GM18909 (cell line): ENCODE data around the gene PRAMEF1.
"Not testable (repeated sequence)": the region's sequence is repeated elsewhere in the genome, so short reads cannot be mapped to it uniquely, and the experiment has no call there.

Experiments
- ATAC-seq: cut with Tn5 transposase; IDR thresholded peaks from one replicate; pipeline ENCODE4 v1.9.1; 2021; ENCODE audit warnings: mild to moderate bottlenecking; ENCODE audit not compliant: unreplicated experiment, poor library complexity

The PRAMEF1 gene

GRCh38 chr1:12774801-12775345 lies 16.3 kb upstream of the PRAMEF1 start:
- ATAC-seq = no peak

- ATAC-seq = no peak
These were observed 15.8 kb upstream of the PRAMEF1 start for GRCh38 chr1:12775443-12775842.

GRCh38 chr1:12776801-12777557 lies 14.2 kb upstream of the PRAMEF1 start:
- no peak for ATAC-seq

- no peak for ATAC-seq
These were observed 13.1 kb upstream of the PRAMEF1 start for GRCh38 chr1:12778061-12778460.

- ATAC-seq = no peak
These were observed 12.3 kb upstream of the PRAMEF1 start for GRCh38 chr1:12778907-12779306.

- not testable (repeated sequence) for ATAC-seq
These were observed 9.7 kb upstream of the PRAMEF1 start for GRCh38 chr1:12781488-12781887.

GRCh38 chr1:12783783-12784182 lies 7.4 kb upstream of the PRAMEF1 start:
- ATAC-seq = not testable (repeated sequence)

- ATAC-seq = not testable (repeated sequence)
These were observed 6.5 kb upstream of the PRAMEF1 start for GRCh38 chr1:12784729-12785128.

GRCh38 chr1:12798911-12799310 lies 7.7 kb downstream of the PRAMEF1 start:
- ATAC-seq = no peak

- ATAC-seq = no peak
These were observed 8.5 kb downstream of the PRAMEF1 start for GRCh38 chr1:12799730-12800129.

GRCh38 chr1:12809933-12810332 lies 18.7 kb downstream of the PRAMEF1 start:
- ATAC-seq = no peak

GRCh38 chr1:12810691-12811408 lies 19.7 kb downstream of the PRAMEF1 start:
- ATAC-seq = no peak

GRCh38 chr1:12811409-12811784 lies 20.2 kb downstream of the PRAMEF1 start:
- ATAC-seq = no peak

GRCh38 chr1:12819061-12819460 lies 27.9 kb downstream of the PRAMEF1 start:
- ATAC-seq = not testable (repeated sequence)

- not testable (repeated sequence) for ATAC-seq
These were observed 40.1 kb downstream of the PRAMEF1 start, which contains the start of gene PRAMEF11 for GRCh38 chr1:12831310-12831709. TSS of gene PRAMEF11 (minus strand) at chr1:12831410. CDS start at chr1:12828789, 2,621 bp downstream.

- not testable (repeated sequence) for ATAC-seq
These were observed 42.1 kb downstream of the PRAMEF1 start for GRCh38 chr1:12833251-12833650.
